HL-60 (cell line): ENCODE results near the gene ARRDC4.

Experiments
- DNase-seq, 2 experiments: peaks; one replicate each; pipeline ENCODE4 v3.0.0-alpha.2; 2010 to 2020; ENCODE audit warnings: low read depth in 1 of 2, low spot score in 1 of 2
- H3K27ac ChIP-seq: fragments of 250-450 bp; sonication (Bioruptor Pico); replicated peaks from 2 replicates; pipeline ENCODE4 v1.5.1; 2020; ENCODE audit warnings: mild to moderate bottlenecking, moderate library complexity
- H3K27me3 ChIP-seq: fragments of 250-450 bp; sonication (Bioruptor Pico); 2 replicates; pipeline ENCODE4 v1.5.1; 2021; ENCODE audit warnings: mild to moderate bottlenecking, moderate library complexity; ENCODE audit not compliant: insufficient read depth, poor library complexity, severe bottlenecking
- H3K4me3 ChIP-seq: replicated peaks from 2 replicates; pipeline ENCODE4 v1.5.1; 2011; ENCODE audit warnings: mild to moderate bottlenecking, control low read depth, low read length; ENCODE audit not compliant: insufficient read depth
- GABPA ChIP-seq: IDR thresholded peaks from 2 replicates; pipeline ENCODE4 v1.6.1; 2012; ENCODE audit warnings: low read depth
- POLR2AphosphoS5 ChIP-seq: IDR thresholded peaks from 2 replicates; pipeline ENCODE4 v1.6.1; 2012; ENCODE audit warnings: low read depth
- REST ChIP-seq: IDR thresholded peaks from 2 replicates; pipeline ENCODE4 v1.6.1; 2012; ENCODE audit warnings: low read depth; ENCODE audit not compliant: insufficient replicate concordance
- SPI1 ChIP-seq: IDR thresholded peaks from 2 replicates; pipeline ENCODE4 v1.6.1; 2012; ENCODE audit warnings: low read depth, mild to moderate bottlenecking, borderline replicate concordance
- TF ChIP-seq, protein P1 (sequence below): IDR thresholded peaks from one replicate; pipeline ENCODE4 v1.5.1; 2011; ENCODE audit warnings: low read length, control low read depth, inconsistent platforms; ENCODE audit not compliant: insufficient read depth

ARRDC4 gene

GRCh38 chr15:98000249-98001203 is 40.0 kb downstream of the ARRDC4 start:
- TF ChIP-seq POLR2AphosphoS5 (no peak), GABPA (no peak), SPI1 (no peak), REST (no peak)
- TF ChIP-seq, protein P1, sequence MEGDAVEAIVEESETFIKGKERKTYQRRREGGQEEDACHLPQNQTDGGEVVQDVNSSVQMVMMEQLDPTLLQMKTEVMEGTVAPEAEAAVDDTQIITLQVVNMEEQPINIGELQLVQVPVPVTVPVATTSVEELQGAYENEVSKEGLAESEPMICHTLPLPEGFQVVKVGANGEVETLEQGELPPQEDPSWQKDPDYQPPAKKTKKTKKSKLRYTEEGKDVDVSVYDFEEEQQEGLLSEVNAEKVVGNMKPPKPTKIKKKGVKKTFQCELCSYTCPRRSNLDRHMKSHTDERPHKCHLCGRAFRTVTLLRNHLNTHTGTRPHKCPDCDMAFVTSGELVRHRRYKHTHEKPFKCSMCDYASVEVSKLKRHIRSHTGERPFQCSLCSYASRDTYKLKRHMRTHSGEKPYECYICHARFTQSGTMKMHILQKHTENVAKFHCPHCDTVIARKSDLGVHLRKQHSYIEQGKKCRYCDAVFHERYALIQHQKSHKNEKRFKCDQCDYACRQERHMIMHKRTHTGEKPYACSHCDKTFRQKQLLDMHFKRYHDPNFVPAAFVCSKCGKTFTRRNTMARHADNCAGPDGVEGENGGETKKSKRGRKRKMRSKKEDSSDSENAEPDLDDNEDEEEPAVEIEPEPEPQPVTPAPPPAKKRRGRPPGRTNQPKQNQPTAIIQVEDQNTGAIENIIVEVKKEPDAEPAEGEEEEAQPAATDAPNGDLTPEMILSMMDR, result no peak
- no peak overlapping the region for H3K27ac ChIP-seq
- no peaks in the 10 kb centered on the region for H3K27me3 ChIP-seq
- no peak overlapping the region for H3K4me3 ChIP-seq
- no peak for DNase-seq

- no peak for DNase-seq
- Histone ChIP-seq H3K4me3 (no peak overlapping the region), H3K27me3 (no peaks in the 10 kb centered on the region), H3K27ac (no peak overlapping the region)
- no peak for TF ChIP-seq GABPA
- no peak for TF ChIP-seq POLR2AphosphoS5
- TF ChIP-seq SPI1, result no peak
Observed at GRCh38 chr15:98001663-98002194, 41.2 kb downstream of the ARRDC4 start.

DNA sequence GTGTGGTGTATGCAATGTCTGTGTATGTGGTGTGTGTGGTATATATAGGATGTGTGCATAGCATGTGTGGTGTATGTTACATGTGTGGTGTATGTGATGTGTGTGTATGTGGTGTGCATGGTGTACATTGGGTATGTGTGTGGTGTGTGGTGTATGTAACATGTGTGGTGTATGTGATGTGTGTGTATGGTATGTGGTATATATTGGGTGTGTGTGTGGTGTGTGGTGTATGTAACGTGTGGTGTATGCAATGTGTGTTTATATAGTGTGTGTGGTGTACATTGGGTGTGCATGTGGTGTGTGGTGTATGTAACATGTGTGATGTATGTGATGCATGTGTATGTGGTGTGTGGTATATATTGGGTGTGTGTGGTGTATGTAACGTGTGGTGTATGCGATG is 41.9 kb downstream of the ARRDC4 start:
- DNase-seq, result no peak
- Histone ChIP-seq H3K27ac (no peak overlapping the region), H3K27me3 (no peaks in the 10 kb centered on the region), H3K4me3 (no peak overlapping the region)
- TF ChIP-seq REST (no peak), GABPA (no peak), POLR2AphosphoS5 (no peak), SPI1 (no peak)
- TF ChIP-seq, protein P1, result no peak

- Histone ChIP-seq H3K27me3 (no peaks in the 10 kb centered on the region), H3K4me3 (no peak overlapping the region), H3K27ac (no peak overlapping the region)
- DNase-seq, result no peak
- TF ChIP-seq REST (no peak), POLR2AphosphoS5 (no peak), GABPA (no peak), SPI1 (no peak)
- TF ChIP-seq, protein P1, result no peak
Observed at GRCh38 chr15:98002866-98003265, 42.4 kb downstream of the ARRDC4 start.
